GM19043 (cell line): ENCODE data around the gene PLXNB2.
"Not testable (repeated sequence)": the region's sequence is repeated elsewhere in the genome, so short reads cannot be mapped to it uniquely, and the experiment has no call there.

Experiments
- ATAC-seq: cut with Tn5 transposase; IDR thresholded peaks from one replicate; pipeline ENCODE4 v1.9.1; 2021; ENCODE audit warnings: low read depth; ENCODE audit not compliant: unreplicated experiment

The PLXNB2 gene, protein sequence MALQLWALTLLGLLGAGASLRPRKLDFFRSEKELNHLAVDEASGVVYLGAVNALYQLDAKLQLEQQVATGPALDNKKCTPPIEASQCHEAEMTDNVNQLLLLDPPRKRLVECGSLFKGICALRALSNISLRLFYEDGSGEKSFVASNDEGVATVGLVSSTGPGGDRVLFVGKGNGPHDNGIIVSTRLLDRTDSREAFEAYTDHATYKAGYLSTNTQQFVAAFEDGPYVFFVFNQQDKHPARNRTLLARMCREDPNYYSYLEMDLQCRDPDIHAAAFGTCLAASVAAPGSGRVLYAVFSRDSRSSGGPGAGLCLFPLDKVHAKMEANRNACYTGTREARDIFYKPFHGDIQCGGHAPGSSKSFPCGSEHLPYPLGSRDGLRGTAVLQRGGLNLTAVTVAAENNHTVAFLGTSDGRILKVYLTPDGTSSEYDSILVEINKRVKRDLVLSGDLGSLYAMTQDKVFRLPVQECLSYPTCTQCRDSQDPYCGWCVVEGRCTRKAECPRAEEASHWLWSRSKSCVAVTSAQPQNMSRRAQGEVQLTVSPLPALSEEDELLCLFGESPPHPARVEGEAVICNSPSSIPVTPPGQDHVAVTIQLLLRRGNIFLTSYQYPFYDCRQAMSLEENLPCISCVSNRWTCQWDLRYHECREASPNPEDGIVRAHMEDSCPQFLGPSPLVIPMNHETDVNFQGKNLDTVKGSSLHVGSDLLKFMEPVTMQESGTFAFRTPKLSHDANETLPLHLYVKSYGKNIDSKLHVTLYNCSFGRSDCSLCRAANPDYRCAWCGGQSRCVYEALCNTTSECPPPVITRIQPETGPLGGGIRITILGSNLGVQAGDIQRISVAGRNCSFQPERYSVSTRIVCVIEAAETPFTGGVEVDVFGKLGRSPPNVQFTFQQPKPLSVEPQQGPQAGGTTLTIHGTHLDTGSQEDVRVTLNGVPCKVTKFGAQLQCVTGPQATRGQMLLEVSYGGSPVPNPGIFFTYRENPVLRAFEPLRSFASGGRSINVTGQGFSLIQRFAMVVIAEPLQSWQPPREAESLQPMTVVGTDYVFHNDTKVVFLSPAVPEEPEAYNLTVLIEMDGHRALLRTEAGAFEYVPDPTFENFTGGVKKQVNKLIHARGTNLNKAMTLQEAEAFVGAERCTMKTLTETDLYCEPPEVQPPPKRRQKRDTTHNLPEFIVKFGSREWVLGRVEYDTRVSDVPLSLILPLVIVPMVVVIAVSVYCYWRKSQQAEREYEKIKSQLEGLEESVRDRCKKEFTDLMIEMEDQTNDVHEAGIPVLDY (N-terminal part only)

DNA sequence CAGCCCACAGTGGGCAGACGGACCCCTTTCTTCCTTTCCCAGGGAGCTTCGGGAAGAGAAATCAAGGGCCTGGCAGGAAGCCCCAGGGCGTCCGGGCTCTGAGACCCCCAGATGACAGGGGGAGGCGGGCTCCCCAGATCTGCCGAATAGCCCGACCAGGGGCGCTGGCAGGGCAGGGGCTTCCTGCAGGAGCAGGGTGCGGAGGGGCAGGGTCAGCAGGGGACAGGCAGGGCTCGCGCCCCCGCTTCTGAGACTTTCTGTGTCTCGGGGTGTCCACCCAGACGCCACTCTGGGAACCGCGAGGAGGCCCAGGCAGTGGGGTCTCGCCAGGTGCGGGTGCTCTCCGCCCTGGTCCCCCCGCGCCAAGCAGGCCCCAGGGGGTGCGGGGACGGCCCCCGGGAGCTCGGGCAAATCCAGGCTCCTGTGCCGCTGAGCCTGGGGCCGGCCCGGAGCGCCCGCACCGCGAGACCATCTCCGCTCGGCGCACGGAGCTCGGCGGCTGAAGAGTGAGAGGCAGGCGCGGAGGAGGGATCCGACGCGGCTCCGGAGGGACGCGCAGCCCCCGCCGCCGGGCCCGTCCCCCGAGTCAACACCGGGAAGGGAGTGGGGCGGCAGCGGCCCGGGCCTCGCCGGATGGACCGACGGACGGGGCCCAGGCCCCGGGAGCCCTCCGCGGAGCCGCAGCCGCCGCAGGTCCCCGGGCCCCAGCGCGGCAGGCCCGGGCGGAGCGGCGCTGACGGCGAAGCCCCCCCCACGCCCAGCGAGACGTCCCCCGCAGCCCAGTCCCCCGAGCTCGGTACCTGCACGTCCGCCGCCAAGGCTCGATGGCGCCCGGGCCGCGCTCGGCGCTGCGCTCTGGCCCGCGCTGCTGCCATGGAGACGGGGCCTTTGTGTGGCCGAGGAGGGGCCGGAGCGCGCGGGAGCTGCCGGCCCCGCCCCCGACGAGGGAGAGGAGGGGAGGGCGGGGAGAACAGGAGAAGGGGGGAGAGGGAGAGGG is at the start of gene PLXNB2:
PLXNB2 (minus strand) TSS at position 894 of the 997 bp plus-strand sequence. CDS start 17,062 bp downstream, outside the sequence.
- no peak for ATAC-seq

DNA sequence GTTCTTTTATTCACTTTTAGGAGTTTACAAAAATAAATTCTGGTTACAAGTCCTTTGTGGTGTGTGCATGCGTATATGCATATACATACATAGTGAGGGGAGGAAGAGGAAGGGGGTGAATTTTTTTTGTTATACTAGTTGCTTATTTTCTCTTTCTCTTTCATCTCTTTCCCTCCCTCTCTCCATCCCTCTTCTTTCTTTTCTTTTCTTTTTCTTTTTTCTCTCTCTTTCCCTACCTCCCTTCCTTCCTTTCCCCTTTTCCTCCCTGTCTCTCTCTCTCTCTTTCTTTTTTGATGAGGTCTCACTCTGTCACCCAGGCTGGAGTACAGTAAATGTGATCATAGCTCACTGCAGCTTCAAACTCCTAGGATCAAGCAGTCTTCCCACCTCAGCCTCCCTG is 49.8 kb upstream of the PLXNB2 start:
- no peak for ATAC-seq

DNA sequence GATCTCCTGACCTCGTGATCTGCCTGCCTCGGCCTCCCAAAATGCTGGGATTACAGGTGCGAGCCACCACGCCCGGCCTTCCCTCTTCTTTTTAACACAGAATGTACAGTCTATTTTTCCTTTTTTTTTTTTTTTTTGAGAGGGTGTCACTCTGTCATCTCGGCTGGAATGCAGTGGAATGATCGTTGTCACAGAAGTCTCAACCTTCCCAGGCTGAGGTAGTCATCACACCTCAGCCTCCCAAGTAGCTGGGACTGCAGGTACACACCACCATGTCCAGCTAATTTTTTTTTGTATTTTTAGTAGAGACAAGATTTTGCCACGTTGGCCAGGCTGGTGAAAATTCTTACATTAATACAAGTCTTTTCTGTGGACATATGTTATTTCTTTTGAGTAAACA is 48.7 kb upstream of the PLXNB2 start:
- ATAC-seq = no peak

DNA sequence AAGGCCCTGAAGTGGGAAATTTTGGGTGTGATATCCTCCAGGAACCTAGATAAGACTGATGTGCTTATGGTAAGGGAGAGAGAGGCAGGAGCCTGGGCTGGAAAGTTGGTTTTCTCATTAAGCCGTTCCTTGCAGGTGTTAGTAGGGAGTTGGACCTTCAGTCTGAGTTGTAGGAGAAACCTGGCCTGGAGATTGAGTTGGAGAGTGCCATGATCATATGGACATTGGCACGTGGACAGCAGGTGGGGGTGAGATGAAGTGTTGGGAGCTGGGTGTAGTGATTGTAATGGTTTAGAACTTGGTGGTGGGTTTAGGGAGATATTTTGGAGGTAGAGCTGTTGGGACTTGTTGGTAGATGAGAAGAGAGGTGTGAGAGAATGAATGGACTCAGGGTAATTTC is 40.6 kb upstream of the PLXNB2 start:
- ATAC-seq = no peak

DNA sequence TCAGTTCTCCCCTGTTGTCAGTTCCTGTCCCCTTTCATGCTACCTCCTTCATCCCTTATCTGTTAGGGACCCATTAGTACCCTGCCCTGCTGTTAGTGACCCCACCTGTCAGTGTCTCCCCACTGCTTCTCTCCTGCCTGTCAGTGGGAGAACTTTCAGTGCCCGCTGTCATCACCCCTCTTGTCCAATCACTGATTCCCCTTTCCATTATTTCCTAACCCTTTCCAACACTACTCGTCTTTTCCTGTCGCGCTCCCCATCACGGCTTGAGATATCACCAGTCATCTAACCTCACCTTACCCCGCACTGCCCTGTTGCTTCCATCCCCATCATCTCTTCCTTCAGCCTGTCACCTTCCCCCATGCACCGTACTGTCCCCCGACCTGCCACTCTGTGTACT is 39.7 kb upstream of the PLXNB2 start:
- ATAC-seq = no peak

DNA sequence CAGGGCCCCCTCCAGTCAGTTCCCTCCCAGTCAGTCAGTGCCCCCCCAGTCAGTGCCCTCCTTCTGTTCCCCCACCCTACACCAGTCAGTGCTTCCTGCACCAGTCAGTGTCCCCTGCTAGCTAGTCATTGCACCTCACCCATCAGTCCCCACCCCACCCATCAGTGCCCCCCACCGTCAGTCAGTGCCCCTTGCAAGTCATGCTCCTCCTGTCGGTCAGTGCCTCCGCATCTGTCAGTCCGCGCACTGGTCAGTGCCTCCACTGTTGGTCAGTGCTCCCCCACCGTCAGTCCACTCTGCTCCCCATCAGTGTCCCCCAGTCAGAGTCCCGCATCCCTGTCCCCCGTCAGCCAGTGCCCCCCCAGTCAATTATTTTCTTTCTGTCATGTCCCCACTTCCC is 39.0 kb upstream of the PLXNB2 start:
- no peak for ATAC-seq

DNA sequence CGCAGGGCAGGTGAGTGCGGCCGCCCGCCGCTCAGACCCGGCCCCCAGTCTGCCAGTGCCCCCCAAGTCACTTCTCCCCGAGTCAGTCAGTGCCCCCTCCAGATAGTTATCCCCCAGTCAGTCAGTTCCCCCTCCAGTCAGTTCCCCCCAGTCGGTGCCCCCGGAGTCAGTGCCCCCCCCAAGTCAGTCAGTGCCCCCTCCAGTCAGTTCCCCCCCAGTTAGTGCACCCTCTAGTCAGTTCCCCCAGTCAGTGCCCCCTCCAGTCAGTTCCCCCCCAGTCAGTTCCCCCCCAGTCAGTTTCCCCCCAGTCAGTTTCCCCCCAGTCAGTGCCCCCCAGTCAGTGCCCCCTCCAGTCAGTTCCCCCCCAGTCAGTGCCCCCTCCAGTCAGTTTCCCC is 36.1 kb upstream of the PLXNB2 start:
- no peak for ATAC-seq

DNA sequence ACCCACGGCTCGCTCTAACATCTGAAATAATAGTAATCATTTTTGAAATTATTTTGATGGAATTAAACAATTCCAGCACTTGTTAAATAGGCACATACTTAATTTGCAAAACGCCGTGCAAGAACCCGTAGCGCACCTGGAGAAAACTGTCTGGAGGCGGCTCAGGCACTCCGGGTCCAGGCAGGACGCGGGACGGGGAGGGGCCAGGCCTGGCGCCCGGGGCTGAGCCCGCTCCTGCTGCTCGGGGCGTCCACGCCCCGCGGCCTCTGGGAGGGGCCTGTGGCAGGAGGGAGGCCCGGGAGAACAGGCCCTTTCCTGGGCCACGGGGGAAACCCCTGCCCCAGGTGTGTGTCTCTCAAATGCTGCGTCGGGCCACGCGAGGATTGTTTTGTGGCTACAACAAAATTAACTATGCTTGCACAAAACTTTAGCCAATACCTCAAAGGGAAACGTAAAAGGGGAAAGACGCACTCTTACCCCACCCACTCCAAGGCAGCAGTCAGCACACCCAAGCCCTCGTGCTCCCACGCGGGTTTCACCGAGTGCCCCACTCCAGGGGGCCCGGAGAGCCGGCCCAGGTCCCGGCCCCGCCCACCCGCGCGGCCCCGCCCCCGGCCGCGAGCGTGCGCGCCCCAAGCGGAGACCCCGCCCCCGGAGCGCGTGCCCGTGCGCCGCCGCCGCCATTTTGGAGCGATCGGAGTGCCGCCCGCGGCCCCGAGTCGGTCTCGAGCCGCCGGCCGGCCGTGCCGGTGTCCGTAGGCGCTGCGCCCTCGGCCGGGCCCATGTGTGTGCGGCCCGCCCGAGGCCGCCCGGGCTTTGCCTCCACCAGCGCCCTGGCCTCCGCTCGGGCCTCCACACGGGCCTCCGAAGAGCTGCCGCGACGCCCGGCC is 35.5 kb upstream of the PLXNB2 start, which contains the start of gene PPP6R2:
PPP6R2 (plus strand) TSS at position 677 of the 890 bp plus-strand sequence. CDS start 50,582 bp downstream, outside the sequence.
- ATAC-seq = no peak

DNA sequence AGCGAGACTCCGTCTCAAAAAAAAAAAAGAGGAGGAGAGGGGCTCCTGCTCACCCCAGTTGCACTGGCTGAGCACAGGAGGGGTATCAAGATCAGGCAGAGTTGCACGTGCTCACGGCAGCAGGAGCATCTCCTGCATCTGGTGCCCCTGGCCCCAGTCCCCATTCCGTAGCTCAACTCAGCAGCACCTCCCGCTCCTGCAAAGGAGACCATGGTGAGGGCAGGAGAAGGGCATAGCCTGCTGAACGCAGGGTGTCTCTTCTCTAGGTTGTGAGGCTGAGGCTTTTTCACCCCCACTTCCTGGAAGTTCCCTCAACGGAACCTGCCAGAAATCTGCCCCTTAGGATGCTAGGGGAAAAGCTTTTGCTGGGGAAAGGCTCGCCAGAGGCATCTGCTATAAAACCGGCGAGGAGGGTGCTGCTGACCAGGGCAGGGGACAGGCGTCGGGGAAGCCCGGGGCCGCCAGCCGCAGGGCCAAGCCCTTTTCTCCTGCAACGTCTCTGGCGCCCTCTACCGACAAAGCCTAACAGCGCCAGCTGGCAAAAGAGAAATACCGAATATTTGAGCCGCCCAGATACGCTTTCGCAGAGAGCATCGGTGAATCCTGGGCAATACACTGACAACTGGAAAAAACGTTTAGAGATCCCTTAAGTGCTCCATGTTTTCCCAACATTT is 34.7 kb upstream of the PLXNB2 start:
- ATAC-seq = no peak

DNA sequence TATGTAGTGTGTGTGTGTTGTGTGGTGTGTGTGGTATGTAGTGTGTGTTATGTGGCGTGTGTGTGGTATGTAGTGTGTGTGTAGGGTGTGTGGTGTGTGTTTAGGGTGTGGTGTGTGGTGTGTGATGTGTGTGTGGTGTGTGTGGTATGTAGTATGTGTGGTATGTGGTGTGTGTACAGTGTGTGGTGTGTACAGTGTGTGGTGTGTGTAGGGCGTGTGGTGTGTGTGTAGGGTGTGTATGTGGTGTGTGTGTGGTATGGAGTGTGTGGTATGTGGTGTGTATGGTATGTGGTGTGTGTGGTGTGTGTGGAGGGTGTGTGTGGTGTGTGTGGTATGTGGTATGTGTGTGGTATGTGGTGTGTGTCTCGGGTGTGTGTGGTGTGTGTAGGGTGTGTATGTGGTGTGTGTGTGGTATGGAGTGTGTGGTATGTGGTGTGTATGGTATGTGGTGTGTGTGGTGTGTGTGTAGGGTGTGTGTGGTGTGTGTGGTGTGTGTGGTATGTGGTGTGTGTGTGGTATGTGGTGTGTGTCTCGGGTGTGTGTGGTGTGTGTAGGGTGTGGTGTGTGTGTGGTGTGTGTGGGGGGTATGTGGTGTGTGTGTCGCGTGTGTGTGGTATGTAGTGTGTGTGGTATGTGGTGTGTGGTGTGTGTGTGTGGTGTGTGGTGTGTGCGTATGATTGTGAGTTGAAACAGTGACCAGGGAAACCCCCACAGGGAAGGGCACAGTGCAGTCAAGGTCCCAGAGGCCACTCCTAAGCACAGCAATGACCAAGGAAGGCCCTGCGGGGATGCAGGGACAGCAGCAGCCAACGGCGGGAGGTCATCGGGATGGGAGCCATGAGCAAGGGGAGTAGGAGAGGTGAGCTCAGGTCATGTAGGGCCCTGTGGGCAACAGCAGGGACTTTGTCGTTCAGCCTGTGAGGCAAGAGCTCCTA is 32.8 kb upstream of the PLXNB2 start:
- no peak for ATAC-seq

DNA sequence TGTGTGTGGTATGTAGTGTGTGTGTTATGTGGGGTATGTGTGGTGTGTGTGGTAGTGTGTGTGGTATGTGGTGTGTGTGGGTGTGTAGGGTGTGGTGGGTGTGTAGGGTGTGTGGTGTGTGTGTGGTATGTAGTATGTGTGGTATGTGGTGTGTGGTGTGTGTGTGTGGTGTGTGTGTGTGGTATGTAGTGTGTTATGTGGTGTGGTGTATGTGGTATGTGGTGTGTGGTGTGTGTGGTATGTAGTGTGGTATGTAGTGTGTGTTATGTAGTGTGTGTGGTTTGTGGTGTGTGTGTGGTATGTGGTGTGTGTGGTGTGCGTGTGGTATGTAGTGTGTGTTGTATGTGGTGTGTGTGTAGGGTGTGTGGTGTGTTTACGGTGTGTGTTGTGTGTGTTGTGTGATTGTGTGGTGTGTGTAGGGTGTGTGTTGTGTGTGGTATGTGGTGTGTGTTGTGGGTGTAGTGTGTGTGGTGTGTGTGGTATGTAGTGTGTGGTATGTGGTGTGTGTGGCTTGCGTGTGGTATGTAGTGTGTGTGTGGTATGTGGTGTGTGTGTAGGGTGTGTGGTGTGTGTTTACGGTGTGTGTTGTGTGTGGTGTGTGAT is 31.5 kb upstream of the PLXNB2 start:
- no peak for ATAC-seq

DNA sequence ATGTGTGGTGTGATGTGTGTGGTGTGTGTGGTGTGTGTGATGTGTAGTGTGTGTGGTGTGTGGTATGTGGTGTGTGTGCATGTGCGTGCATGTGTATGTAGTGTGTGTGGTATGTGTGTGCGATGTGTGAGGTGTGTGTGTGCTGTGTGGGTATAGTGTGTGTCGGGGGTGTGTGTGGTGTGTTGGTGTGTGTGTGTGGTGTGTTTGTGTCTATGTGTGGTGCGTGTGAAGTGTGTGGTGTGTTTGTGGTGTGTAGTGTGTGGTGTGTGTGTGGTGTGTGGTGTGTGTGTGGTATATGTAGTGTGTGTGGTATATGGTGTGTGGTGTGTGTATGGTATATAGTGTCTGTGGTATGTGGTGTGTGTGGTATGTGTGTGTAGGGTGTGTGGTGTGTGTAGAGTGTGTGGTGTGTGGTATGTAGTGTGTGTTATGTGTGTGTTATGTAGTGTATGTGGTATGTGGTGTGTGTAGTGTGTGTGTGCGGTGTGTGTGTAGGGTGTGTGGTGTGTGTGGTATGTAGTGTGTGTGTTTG is 30.7 kb upstream of the PLXNB2 start:
- no peak for ATAC-seq

DNA sequence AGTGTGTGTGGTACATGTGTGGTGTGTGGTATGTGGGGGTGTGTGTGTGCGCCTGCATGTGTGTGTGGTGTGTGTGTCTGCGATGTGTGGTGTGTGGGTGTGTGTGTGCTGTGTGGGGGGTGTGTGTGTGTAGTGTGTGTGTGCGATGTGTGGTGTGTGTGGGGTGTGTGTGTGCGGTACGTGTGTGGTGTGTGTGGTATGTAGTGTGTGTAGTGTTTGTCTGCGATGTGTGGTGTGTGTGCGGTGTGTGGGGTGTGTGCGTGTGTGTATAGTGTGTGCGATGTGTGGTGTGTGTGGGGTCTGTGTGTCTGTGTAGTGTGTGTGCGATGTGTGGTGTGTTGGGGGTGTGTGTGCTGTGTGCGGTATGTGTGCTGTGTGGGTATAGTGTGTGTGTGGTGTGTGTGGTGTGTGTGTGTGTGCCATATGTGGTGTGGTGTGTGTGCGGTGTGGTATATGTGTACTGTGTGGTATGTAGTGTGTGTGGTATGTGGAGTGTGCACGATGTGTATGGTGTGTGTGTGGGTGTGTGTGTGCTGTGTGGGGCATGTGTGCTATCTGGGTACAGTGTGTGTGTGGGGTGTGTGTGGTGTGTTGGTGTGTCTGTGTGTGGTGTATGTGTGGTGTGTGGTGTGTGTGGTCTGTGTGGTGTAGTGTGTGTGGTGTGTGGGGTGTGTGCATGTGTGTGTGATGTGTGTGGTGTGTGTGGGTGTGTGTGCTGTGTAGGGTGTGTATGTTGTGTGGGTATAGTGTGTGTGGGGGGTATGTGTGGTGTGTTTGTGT is 30.0 kb upstream of the PLXNB2 start:
- no peak for ATAC-seq

DNA sequence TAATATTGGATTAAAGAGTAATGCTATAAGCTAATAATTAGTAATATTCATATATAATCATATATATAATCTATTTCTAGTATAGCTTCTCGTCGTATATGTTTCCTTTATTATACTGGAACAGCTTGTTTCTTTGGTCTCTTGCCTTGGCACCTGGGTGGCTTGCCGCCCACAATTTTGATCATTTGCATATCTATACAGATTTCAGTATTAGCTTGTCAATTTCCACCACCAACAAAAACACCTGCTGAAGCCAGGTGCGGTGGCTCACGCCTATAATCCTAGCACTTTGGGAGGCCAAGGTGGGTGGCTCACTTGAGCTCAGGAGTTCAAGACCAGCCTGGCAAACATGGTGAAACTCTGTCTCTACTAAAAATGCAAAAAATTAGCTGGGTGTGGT is 27.0 kb upstream of the PLXNB2 start:
- not testable (repeated sequence) for ATAC-seq

DNA sequence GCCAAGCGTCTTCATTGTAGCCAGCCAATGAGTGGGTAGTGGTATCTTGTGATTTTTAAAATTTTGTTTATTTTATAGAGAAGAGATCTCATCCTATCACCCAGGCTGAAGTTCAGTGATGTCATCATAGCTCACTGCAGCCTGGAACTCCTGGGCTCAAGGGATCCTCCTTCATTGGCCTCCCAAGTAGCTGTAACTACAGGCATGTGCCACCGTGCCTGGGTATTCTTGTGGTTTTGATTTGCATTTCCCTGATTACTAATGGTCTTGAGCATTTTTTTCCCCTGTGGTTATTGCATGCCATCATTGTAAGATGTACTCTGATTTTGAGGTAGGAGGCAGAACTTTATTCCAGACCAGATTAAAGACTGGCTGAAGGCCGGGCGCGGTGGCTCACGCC is 21.8 kb upstream of the PLXNB2 start:
- ATAC-seq = no peak

DNA sequence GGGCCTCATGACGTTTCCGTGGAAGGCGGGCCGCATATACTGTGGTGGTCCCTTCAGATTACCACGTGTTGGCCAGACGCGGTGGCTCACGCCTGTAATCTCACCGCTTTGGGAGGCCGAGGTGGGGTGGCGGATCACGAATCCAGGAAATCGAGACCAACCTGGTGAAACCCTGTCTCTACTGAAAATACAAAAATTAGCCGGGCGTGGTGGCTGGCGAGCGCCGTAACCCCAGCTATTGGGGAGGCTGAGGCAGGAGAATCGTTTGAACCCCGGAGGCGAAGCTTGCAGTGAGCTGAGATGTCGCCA is 20.2 kb upstream of the PLXNB2 start:
- no peak for ATAC-seq
